ENCODE measurements around the gene FANCD2. TPM values are rescaled to one million over a fixed set of nuclear protein-coding genes. Genes with fewer than 3 reads are reported as not detected.

Gene FANCD2
- total RNA-seq, 1 experiment from 2014 or later: 74.9 TPM

DNA sequence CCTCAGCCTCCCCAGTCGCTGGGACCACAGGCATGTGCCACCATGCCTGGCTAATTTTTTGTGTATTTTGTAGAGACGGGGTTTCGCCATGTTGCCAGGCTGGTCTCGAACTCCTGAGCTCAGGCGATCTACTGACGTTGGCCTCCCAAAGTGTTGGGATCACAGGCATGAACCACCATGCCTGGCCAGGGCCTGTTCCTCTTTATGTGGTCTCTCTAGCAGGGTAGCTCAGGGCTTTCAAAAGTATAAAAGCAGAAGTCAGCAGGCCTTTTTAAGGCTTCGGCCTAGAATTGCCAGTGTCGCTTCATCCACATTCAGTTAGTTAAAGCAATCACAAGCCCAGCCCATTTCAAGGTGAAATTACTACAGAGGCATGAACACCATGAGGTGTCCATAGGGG is 123.0 kb downstream of the FANCD2 start:
- Histone ChIP-seq H2BK20ac (ENCODE audit: low read depth, low read length, poor library complexity, severe bottlenecking) (no peak overlapping the region), H2BK120ac (ENCODE audit: low read depth, low read length, poor library complexity, severe bottlenecking) (no peak overlapping the region), H3K4me1 (ENCODE audit: insufficient read depth, low read length) (no peaks in the 10 kb centered on the region), H3K9ac (ENCODE audit: extremely low read depth, insufficient read length, low read length) (no peak overlapping the region), H3K4ac (ENCODE audit: low read depth, low read length) (no peak overlapping the region), H2BK5ac (ENCODE audit: insufficient read length, low read length) (no peak overlapping the region), H3K27me3 (ENCODE audit: insufficient read depth, low read length) (no peaks in the 10 kb centered on the region), H2BK15ac (ENCODE audit: low read depth, low read length) (no peak overlapping the region), H3K23ac (ENCODE audit: insufficient read length, low read depth, low read length) (no peak overlapping the region), H3K18ac (ENCODE audit: insufficient read length, low read depth, low read length) (no peak overlapping the region), H4K91ac (ENCODE audit: insufficient read length, low read depth, low read length) (no peak overlapping the region), H4K8ac (replicated peaks; ENCODE audit: insufficient read length, low read depth, low read length) (no peak overlapping the region), H3T11ph (ENCODE audit: low read length) (no peak overlapping the region), H3K79me2 (ENCODE audit: insufficient read depth, low read length) (peaks cover 5% of the 10 kb centered on the region; the same call in 1 of the 2 replicates), H2AK5ac (ENCODE audit: insufficient read length, low read length) (no peak overlapping the region), H3K4me2 (ENCODE audit: insufficient read depth, insufficient read length, low read length) (no peak overlapping the region), H3K56ac (ENCODE audit: insufficient read length, low read depth, low read length) (no peak overlapping the region), H3K23me2 (ENCODE audit: insufficient read length, low read depth, low read length, poor library complexity, severe bottlenecking) (no peaks in the 10 kb centered on the region), H3K9me3 (ENCODE audit: control insufficient read depth, low read depth, low read length) (no peaks in the 10 kb centered on the region), H3K79me1 (ENCODE audit: insufficient read depth, low read depth, low read length, poor library complexity, severe bottlenecking) (peaks cover 8% of the 10 kb centered on the region), H2AFZ (ENCODE audit: low read length) (no peak overlapping the region), H4K20me1 (ENCODE audit: control insufficient read depth, insufficient read depth, insufficient read length) (no peaks in the 10 kb centered on the region), H3K14ac (ENCODE audit: insufficient read depth, low read length) (no peak overlapping the region), H4K5ac (ENCODE audit: insufficient read length, low read depth, low read length) (no peak overlapping the region), H3K27ac (ENCODE audit: insufficient read length, low read depth, low read length) (no peak overlapping the region), H2BK12ac (ENCODE audit: insufficient read length, low read depth, low read length) (no peak overlapping the region)
- DNase-seq: no peak
- TF ChIP-seq, protein P1, sequence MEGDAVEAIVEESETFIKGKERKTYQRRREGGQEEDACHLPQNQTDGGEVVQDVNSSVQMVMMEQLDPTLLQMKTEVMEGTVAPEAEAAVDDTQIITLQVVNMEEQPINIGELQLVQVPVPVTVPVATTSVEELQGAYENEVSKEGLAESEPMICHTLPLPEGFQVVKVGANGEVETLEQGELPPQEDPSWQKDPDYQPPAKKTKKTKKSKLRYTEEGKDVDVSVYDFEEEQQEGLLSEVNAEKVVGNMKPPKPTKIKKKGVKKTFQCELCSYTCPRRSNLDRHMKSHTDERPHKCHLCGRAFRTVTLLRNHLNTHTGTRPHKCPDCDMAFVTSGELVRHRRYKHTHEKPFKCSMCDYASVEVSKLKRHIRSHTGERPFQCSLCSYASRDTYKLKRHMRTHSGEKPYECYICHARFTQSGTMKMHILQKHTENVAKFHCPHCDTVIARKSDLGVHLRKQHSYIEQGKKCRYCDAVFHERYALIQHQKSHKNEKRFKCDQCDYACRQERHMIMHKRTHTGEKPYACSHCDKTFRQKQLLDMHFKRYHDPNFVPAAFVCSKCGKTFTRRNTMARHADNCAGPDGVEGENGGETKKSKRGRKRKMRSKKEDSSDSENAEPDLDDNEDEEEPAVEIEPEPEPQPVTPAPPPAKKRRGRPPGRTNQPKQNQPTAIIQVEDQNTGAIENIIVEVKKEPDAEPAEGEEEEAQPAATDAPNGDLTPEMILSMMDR (conservative IDR thresholded peaks at IDR 0.05): no peak
- Mint-ChIP-seq H3K27me3 (ENCODE audit: low read depth) (no peaks in the 10 kb centered on the region), H3K9me3 (no peaks in the 10 kb centered on the region), H3K4me1 (peaks cover 3% of the 10 kb centered on the region in 2 experiments; a peak in 1 of 4 replicates), H3K36me3 (ENCODE audit: insufficient read depth in 1 of 3, low read depth in 3 of 3) (peaks cover 31 to 73% (median 66%) of the 10 kb centered on the region in 3 experiments), H3K27ac (peak overlapping the region in 1 of 3 experiments; percentile 51; a peak in 1 of 7 replicates), H3K4me3 (no peak overlapping the region)
- WGBS (ENCODE audit: extremely low coverage, insufficient read length, low lambda C conversion rate): no CpG with 5 or more reads among the region's 8 CpGs

Measured in H9 (cell line).